Inflammatory macrophage treated with lipopolysaccharide for 4 hours (primary cell): ENCODE data around the gene COA6.
"Not testable (repeated sequence)": the region's sequence is repeated elsewhere in the genome, so short reads cannot be mapped to it uniquely, and the experiment has no call there.

Experiments
- DNase-seq: peaks from one replicate; pipeline ENCODE4 v3.0.0-alpha.2; 2020

The COA6 gene

GRCh38 chr1:234371414-234371813 lies 1.8 kb upstream of the COA6 start:
- DNase-seq, result no peak

GRCh38 chr1:234372011-234372757 lies 1.1 kb upstream of the COA6 start:
- peak; percentile 60 for DNase-seq

- no peak for DNase-seq
These were observed 651 bp downstream of the COA6 start for GRCh38 chr1:234373959-234374254.

- DNase-seq, result no peak
These were observed 2.4 kb downstream of the COA6 start for GRCh38 chr1:234375672-234376071.

GRCh38 chr1:234379591-234380109 lies 6.4 kb downstream of the COA6 start:
- not testable (repeated sequence) for DNase-seq

GRCh38 chr1:234381699-234382555 lies 8.7 kb downstream of the COA6 start:
- no peak for DNase-seq

GRCh38 chr1:234386122-234386521 lies 12.9 kb downstream of the COA6 start:
- DNase-seq, result no peak

GRCh38 chr1:234388094-234388493 lies 14.8 kb downstream of the COA6 start:
- DNase-seq, result no peak

- no peak for DNase-seq
These were observed 19.9 kb downstream of the COA6 start for GRCh38 chr1:234393190-234393589.

- DNase-seq, result peak; percentile 63
These were observed 22.0 kb downstream of the COA6 start for GRCh38 chr1:234395297-234395696.

GRCh38 chr1:234396092-234396491 lies 22.8 kb downstream of the COA6 start:
- peak; percentile 18 for DNase-seq

- DNase-seq, result peak; percentile 51
These were observed 23.6 kb downstream of the COA6 start for GRCh38 chr1:234396871-234397270.

GRCh38 chr1:234397732-234398131 lies 24.5 kb downstream of the COA6 start:
- no peak for DNase-seq

GRCh38 chr1:234398849-234399381 lies 25.7 kb downstream of the COA6 start:
- peak; percentile 93 for DNase-seq

GRCh38 chr1:234399515-234399914 lies 26.3 kb downstream of the COA6 start:
- not testable (repeated sequence) for DNase-seq

- DNase-seq, result peak; percentile 68
These were observed 27.5 kb downstream of the COA6 start for GRCh38 chr1:234400773-234401172.

- DNase-seq, result no peak
These were observed 28.4 kb downstream of the COA6 start for GRCh38 chr1:234401658-234402057.

- DNase-seq, result no peak
These were observed 29.7 kb downstream of the COA6 start for GRCh38 chr1:234402939-234403338.

GRCh38 chr1:234405676-234406075 lies 32.4 kb downstream of the COA6 start:
- DNase-seq, result no peak

- DNase-seq, result no peak
These were observed 33.6 kb downstream of the COA6 start for GRCh38 chr1:234406871-234407270.

- DNase-seq, result no peak
These were observed 35.5 kb downstream of the COA6 start for GRCh38 chr1:234408757-234409156.

GRCh38 chr1:234409328-234409727 lies 36.1 kb downstream of the COA6 start:
- no peak for DNase-seq

- DNase-seq, result no peak
These were observed 39.6 kb downstream of the COA6 start for GRCh38 chr1:234412830-234413229.

GRCh38 chr1:234413485-234413884 lies 40.2 kb downstream of the COA6 start:
- no peak for DNase-seq
